Suppressor macrophage (primary cell): Measurements from ENCODE around the gene SFTPB.
"Not testable (repeated sequence)": the region's sequence is repeated elsewhere in the genome, so short reads cannot be mapped to it uniquely, and the experiment has no call there.

Source experiments
- DNase-seq, 4 experiments: peaks; one replicate each; pipeline ENCODE4 v3.0.0-alpha.2; 2020 to 2022

Gene SFTPB

GRCh38 chr2:85675427-85675826 is 7.4 kb upstream of the SFTPB start:
- DNase-seq: no peak

- DNase-seq: peak; percentile 49 to 73 (median 70)
Observed at GRCh38 chr2:85674417-85674816, 6.4 kb upstream of the SFTPB start.

- DNase-seq: peak; percentile 42 to 63 (median 55)
Observed at GRCh38 chr2:85673716-85674375, 5.8 kb upstream of the SFTPB start.

- peak; percentile 22 to 60 (median 48) for DNase-seq
Observed at GRCh38 chr2:85672456-85672855, 4.5 kb upstream of the SFTPB start.

GRCh38 chr2:85670416-85670815 is 2.4 kb upstream of the SFTPB start:
- not testable (repeated sequence) for DNase-seq

- DNase-seq: peak in 2 of 4 experiments; percentile 29 to 35
Observed at GRCh38 chr2:85669549-85669948, 1.6 kb upstream of the SFTPB start.

GRCh38 chr2:85668857-85669142 is 801 bp upstream of the SFTPB start:
- no peak for DNase-seq

GRCh38 chr2:85667561-85668008 is 414 bp downstream of the SFTPB start:
- no peak for DNase-seq

GRCh38 chr2:85666435-85667316 is 1.3 kb downstream of the SFTPB start:
- peak; percentile 62 to 77 (median 75) for DNase-seq

GRCh38 chr2:85666016-85666415 is 2.0 kb downstream of the SFTPB start:
- no peak for DNase-seq

GRCh38 chr2:85665264-85665937 is 2.6 kb downstream of the SFTPB start:
- DNase-seq: no peak

GRCh38 chr2:85663594-85664565 is 4.1 kb downstream of the SFTPB start:
- DNase-seq: no peak

- DNase-seq: no peak
Observed at GRCh38 chr2:85662899-85663593, 5.0 kb downstream of the SFTPB start.

- no peak for DNase-seq
Observed at GRCh38 chr2:85661139-85661858, 6.7 kb downstream of the SFTPB start.

- no peak for DNase-seq
Observed at GRCh38 chr2:85660725-85661124, 7.3 kb downstream of the SFTPB start.

- not testable (repeated sequence) for DNase-seq
Observed at GRCh38 chr2:85660301-85660700, 7.7 kb downstream of the SFTPB start.

- DNase-seq: no peak
Observed at GRCh38 chr2:85659324-85659981, 8.5 kb downstream of the SFTPB start.

- not testable (repeated sequence) for DNase-seq
Observed at GRCh38 chr2:85657399-85657798, 10.6 kb downstream of the SFTPB start.

GRCh38 chr2:85656468-85656867 is 11.5 kb downstream of the SFTPB start:
- DNase-seq: no peak

GRCh38 chr2:85655961-85656417 is 12.0 kb downstream of the SFTPB start:
- DNase-seq: no peak
